GM11168 (cell line): ENCODE data around the gene CCR3.

ENCODE experiments used
- in situ Hi-C: fragments of 300-500 bp; cut with MboI; formaldehyde crosslinking; loops from one replicate; pipeline ENCODE4 v1.12.0; 2022; ENCODE audit warnings: low sequenced_read_pairs; ENCODE audit not compliant: unreplicated experiment

CCR3 gene

DNA sequence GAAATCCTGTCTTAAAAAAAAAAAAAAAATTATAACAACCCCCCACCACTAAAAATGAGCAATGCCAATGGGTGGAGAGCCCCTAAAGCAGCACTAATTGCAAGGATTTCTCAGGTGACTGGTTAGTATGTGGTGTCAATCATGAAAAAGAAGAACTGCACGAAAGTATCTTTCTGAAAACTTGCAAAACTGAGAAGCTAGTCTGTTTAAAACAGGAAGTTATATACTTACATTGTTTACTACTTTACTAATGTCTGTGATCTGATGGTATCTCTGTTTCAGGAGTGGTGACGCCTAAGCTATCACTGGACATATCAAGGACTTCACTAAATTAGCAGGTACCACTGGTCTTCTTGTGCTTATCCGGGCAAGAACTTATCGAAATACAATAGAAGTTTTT, at the start of gene CCR3:
Gene CCR3 (plus strand): TSS at position 341 of the 400 bp plus-strand sequence. CDS start 22,699 bp downstream, outside the sequence.
- in situ Hi-C loops, result no loop called here

DNA sequence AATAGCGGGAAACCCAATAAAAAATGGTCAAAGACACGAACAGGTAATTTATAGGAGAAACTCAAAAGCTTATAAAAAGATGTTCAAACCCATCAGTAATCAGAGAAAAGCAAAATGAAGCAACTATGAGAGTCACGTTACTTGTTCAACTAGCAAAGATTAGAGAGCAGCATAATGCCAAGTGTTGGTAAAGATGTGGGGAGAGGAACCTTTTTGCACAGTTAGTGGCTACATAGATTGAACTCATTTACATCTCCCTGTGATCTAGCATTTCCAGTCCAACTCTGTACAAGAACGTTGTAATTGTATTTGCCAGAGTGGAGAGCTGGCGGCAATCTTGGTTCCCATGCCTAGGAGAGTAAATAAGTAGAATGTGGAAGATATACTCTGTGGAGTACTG, 49.3 kb upstream of the CCR3 start:
- in situ Hi-C loops, result no loop called here

DNA sequence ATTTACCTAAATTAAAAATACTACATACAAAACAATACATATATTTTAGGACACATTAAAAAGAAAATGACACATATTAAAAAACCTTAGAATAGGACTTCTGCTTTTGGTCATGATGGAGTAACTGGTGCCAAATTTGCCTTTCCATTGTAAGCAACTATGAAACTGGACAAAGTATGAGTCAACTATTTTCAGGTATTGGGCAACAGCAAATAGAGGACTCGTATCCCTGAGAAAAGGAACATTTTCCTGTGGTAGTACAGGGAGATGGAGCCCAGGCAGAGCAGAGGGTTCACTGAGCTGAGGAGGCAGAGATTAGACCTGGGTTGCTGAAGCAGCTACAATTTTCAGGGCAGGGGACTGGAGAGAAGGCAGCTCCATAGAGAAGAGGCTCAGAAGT, 48.8 kb upstream of the CCR3 start:
- in situ Hi-C loops, result no loop called here

DNA sequence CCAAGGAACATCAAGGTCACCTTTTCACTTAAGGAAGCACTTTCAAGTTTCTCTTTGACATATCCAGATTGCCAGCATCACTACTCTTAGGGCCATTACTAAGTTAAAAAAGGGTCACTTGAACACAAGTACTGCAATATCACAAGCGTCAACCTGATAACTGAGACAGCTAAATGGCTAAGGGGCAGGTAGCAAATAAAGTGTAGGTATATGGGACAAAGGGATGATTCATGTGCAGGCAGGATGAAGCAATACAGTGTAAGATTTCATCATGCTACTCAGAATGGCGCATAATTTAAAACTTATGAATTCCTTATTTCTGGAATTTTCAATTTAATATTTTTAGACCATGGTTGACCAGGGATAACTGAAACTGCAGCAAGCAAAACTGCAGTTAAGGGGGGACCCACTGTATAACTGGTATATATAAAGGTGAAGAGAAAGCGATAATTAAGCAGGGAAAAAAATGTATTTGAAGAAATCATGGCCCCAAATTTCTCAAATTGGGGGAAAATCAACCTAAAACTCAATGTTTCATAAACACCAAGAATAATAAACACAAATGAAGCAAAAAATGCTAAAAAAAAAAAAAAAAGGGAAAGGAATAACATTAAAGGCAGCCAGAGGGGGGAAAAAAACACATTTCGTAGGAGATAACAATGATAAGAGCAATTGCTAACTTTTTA, 47.2 kb upstream of the CCR3 start:
- in situ Hi-C loops, result no loop called here

DNA sequence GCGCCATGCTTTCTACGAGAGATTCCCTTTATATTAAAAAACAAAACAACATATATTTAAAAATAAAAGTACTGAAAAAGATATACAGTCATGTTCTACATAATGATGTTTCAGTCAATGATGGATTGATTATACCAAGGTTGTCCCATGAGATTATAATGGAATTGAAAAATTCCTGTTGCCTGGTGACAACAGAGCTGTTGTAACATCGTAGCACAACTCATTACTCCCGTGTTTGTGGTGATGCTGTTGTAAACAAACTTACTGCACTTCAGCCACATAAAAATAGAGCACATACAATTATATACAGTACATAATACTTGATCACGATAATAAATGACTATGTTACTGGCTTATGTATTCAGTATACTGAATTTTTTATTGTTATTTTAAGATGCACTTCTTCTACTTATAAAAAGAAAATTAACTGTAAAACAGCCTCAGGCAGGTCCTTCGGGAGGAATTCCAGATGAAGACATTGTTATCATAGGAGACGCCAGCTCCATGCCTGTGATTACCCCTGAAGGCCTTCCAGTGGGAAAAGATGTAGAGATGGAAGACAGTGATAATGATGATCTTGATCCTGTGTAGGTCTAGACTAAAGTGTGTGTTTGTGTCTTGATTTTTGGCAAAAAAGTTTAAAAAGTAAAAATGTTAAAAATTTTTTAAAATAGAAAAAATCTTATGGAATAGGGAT, 45.9 kb upstream of the CCR3 start:
- in situ Hi-C loops, result no loop called here

DNA sequence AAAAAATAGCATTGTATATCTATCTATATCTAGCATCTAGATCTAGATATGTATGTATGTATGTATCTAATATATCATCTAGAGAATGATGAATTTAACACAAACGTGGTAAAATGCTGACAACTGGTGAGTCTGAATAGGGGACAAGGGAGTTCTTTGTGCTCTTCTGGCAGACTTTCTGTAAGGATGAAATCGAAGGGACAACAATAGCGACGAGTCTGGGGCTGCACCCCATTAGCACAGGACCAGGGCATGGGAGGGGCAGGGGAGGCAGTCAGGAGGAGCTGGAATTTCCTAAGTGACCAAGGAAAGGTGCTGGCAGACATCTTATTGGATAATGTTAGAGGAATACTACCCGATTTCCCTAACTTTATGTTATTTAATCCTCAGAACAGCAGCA, 42.0 kb upstream of the CCR3 start:
- in situ Hi-C loops, result no loop called here

DNA sequence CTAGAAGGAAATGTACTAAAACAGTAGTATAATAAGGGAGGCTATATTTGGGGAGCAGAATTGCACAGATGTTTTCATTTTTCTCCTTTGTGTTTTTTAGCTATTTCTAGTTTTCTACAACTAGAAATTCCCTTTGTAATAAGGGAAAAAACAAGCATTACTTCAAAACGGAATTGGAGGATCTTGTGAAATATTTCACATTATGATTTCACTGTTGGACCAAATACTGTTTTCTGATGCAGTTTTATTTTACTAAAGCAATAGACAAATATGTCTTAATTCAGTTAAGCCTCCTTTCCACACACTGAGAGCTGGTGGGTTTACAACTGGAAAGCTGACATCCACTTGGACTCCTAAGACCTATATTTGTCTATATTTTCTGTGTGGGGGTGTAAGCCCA, 41.5 kb upstream of the CCR3 start:
- in situ Hi-C loops, result no loop called here

DNA sequence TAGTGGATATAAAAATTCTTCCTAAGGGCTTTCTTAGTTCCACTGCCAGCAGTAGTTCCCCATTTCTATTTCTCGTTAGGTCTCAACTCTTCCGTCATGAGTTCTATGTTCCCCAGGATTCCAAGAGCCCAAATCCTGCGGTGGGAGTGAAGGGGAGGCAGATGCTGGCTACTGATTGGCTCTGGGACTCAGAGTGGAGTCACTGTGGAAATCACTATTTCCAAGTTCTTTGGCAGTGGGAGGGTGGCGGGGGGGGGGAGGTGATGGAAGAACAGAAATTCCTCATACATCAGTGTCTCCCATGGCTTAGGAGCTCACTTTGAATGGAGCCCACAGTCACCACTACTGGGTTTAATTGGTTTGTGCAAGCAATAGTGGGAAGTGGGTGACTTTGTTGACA, 39.7 kb upstream of the CCR3 start:
- in situ Hi-C loops, result no loop called here

DNA sequence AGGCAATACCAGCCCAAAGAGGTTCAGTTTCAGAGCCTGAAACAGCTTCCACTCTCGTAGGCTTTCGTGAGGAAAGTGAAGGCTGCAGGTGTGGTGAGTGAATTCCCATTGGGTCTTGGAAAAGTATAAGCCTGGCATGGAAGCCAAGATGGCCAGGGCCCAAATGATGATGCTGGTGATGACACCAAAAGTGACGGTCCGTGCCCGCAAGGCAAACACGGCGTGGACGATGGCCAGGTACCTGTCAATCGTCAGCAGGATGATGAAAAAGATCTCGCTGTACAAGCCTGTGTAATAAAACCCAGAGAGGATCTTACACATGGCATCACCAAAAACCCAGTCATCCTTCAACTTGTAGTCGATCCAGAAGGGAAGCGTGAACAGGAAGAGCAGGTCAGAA, 38.6 kb upstream of the CCR3 start:
- in situ Hi-C loops, result no loop called here

DNA sequence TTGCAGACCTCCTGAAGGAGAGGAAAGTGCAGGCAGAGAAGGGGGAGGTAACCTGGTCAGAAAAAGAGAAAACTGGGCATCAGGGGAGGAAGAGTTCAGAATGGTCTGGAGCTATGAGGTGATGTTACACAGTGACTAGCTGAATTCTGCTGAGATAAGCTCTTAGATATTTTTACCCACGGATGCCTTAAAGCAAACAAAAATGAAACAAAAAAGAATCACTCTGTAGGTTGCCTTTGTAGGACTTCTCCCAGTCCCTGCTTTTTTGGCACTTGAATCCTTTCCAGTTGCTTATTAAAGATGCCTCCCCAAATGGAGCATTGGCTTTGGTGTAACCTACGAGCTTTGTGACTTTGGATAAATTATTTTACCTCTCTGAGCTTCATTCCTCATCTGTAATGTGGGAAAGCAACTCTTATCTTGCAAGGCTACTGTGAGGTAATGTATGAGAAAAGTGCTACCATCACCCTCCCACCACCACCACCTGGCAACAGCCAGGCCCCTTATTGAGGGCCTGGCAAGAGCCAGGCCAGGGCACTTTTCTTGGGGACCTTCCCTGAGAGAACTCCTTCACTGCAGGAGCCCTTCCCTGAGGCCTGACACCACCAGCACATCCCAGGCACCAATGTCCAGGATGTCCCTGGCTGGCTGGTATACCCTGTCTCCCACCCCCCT, 36.8 kb upstream of the CCR3 start:
- in situ Hi-C loops, result loop anchor here (5.0 kb wide), 1 partner anchor 118 kb away; no protein-coding TSS in a partner anchor

DNA sequence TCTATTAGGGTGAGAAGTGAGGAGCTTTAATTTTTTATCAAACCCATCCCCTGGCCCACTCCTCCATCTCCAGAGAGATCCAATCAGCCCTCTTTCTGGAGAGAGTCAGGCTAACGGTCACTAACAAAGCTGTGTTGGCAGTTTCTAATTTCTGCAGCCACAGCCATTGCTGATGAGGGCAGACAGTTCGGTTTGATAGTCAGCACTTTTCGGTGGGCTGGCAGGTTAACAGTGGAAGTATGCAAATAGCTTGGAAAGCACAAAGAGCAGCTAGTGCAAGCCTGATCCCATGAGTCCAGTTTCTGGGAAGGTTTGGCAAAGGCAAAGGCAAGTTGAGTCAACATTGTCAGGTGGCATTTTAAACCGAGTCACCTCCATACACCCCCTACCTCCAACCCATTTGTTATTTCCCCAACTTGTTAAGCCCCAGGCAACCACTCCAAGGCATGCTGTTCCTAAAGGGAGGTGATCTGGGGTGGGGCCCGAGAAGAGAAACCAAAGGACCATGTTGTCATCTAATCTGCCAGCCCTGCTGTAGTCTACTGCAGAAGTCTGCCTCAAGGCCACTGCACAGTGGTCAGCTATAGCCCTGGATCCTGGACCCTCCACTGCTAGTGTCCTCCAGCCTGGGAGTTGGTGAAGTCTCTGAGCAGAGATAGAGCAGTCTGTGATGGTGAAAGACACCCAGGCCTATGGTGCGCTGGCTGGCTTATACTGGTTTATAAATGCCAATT, 35.8 kb upstream of the CCR3 start:
- in situ Hi-C loops, result loop anchor here (5.0 kb wide), 1 partner anchor 119 kb away; no protein-coding TSS in a partner anchor

DNA sequence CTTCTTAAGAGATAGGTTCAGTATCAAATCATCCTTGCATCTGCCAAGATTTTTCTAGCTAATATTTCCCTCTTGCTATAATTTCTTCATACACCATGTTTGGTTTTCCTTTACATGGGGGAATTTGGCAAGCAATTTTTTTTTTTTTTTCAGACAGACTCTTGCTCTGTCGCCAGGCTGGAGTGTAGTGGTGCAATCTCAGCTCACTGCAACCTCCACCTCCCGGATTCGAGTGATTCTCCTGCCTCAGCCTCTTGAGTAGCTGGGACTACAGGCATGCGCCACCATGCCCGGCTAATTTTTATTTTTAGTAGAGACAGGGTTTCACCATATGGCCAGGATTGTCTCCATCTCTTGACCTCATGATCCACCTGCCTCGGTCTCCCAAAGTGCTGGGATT, 34.7 kb upstream of the CCR3 start:
- in situ Hi-C loops, result loop anchor here (5.0 kb wide), 1 partner anchor 120 kb away; no protein-coding TSS in a partner anchor

DNA sequence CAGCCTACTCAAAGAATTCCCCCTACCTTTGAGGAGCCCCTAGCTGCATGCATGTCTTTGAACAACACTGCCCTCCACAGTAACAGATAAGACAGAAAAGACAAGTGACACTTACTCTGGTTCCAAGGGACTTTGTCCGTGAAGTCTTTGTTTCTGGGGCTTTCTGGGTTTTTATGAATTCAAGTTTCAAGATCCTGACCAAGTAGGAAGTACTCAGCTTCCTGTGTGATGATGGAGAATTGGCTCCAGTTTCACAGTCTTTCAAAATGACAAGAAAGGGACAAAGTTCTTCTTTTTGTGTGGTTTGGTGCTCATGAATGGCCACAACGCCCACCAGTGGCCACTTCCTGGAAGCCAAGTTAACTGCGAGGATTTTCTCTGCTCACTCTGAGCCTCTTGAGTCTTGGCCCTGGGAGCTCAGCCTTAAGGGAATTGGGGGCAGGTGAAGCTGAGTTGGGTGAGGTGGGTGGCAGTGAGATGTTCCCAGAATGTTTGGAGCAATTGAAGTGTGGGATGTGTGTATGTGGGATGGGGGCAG, 34.0 kb upstream of the CCR3 start, which contains the start of gene CCR1:
Gene CCR1 (minus strand): TSS at position 147 of the 538 bp plus-strand sequence. CDS start 4,000 bp downstream, outside the sequence.
- in situ Hi-C loops, result loop anchor here (5.0 kb wide), 1 partner anchor 121 kb away; no protein-coding TSS in a partner anchor

DNA sequence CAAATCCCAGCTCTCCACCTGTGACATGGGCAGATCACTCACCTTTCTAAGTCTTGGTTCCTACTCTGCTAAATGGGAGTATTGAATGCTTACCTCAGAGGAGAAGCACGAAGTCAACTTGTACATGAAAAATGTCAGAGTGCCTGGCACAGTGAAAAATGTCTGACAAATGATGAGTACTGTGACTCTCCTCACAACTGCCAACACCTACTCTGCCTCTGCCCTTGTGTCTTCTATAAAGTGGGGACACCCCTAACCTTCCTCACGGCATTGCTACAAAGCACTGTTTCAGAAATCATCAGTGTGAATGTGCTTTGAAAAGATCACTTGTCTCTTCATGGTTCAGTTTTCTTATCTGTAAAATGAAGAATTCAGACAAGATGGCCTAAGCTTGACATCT, 33.2 kb upstream of the CCR3 start:
- in situ Hi-C loops, result loop anchor here (5.0 kb wide), 1 partner anchor 122 kb away; no protein-coding TSS in a partner anchor

DNA sequence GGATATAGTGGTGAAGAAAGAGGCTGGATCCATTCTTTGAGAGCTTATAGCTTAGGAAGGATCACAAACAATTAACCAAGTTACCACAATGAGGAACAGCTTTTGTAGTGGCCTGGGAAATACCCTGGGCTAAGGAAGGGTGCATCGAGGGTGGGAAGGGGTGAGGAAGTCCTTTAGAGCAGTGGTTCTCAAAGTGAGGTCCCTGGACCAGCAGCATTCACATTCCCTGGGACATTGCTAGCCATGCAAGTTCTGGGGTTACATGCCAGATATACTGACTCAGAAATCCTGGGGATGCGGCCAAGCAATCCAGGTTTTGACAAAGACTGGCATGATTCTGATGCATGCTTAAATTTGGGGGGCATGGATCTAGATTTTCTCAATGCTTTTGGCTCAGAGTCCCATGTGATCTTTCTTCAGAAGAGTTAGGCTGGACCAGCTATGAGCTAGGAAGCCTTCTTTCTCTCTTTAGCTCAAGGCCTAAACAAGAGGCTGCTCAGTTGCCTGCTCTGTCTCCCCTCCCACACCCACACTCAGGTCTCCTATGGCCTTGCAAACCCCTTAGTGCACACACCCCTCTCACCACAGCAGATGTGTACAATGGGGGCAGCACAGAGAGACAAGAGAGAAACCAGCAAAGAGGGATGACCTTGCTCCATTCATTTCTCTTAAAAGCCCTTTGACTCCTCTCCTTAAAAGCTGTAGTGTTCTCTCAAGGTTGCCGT, 32.4 kb upstream of the CCR3 start:
- in situ Hi-C loops, result loop anchor here (5.0 to 10.0 kb wide), 2 partner anchors 123 to 235 kb away; no protein-coding TSS in a partner anchor

DNA sequence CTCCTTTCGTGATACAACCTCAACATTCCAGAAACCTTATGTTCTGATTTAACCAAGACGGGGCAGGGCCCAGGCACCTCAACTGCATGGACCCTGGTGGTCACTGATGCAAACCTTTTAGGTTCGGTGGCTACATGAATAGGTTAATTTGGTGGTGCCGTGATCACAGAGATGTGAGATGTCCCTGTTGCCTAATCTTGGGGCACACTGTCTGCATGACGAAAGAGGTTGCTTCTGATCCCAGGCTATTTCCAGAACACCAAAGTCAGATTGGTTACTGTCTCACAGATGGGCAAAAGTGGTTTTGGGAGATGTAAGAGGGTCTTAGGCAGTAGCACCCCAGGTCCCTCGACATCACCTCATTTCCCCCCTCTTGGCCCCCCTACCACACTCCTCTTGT, 30.2 kb upstream of the CCR3 start:
- in situ Hi-C loops, result loop anchor here (10.0 kb wide), 1 partner anchor 233 kb away; no protein-coding TSS in a partner anchor

DNA sequence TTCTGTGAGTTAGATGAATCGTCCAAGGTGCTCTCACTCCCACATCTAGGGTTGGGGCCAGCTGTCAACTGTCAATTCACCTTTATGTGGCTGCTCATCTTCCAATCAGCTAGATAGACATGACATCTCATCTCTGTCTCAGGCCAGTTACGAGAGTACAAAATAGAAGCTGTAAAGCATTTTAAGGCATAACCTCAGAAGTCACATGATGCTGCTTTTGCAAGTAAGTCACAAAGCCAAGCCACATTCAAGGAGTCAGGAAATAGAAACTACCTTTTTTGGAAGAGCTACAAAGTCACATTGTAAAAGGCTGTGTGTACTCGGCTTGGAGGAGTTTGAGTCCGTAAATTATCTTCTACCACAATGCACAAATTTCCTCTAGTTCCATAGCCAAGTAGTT, 29.1 kb upstream of the CCR3 start:
- in situ Hi-C loops, result loop anchor here (10.0 kb wide), 1 partner anchor 232 kb away; no protein-coding TSS in a partner anchor

DNA sequence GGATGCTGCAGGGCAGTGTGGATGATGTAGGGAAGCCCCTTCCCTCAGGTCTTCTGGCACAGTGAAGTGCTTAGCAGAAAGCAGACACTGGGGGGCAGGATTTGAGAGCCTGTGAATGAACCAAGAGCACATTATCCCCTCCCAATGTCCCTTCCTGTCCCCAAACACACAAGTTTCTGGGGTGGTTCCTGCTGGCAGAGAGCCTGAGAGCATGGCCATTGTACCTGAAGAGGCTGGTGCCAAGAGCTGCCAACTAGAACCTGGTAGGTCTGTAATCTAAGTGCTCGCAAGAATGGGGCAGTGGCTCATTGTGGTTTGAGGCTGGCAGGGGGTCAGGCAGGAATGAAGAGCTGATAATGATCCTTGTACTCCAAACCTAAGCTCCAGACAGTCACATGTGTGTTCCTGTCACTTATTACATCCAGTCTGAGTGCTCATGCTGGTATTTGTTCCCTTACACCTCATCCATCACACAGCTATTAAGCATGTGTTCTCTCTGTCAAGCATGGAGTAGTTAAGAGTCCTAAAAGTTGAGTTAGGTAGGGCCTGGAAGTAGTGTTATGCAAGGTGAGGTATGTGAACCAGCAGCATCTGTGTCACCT, 27.4 kb upstream of the CCR3 start:
- in situ Hi-C loops, result loop anchor here (5.0 to 10.0 kb wide), 2 partner anchors 157 to 230 kb away; partner anchors contain the start of gene CCR5
